ENCODE measurements around the gene MAPK1. TPM values are rescaled to one million over a fixed set of nuclear protein-coding genes. Genes with fewer than 3 reads are reported as not detected.
"Not testable (repeated sequence)": the region's sequence is repeated elsewhere in the genome, so short reads cannot be mapped to it uniquely, and the experiment has no call there.

The MAPK1 gene
- total RNA-seq, 1 donor from 2014 or later = 37.2 TPM

GRCh38 chr22:21800552-21801303 is 66.7 kb downstream of the MAPK1 start:
- no peaks in the 10 kb centered on the region for H3K27me3 ChIP-seq (ENCODE audit: control insufficient read depth, insufficient read depth, low read length)
- H3K36me3 ChIP-seq (ENCODE audit: control insufficient read depth, insufficient read depth, low read length) = peaks cover 1% of the 10 kb centered on the region
- H3K4me3 ChIP-seq (ENCODE audit: low read depth, low read length) = no peak overlapping the region
- no peak for TF ChIP-seq CTCF (IDR thresholded peaks at IDR 0.05; ENCODE audit: insufficient read depth, low read length, poor library complexity, severe bottlenecking)
- no peak for DNase-seq (ENCODE audit: low read depth)

- Histone ChIP-seq H3K36me3 (ENCODE audit: control insufficient read depth, insufficient read depth, low read length) (peaks cover 1% of the 10 kb centered on the region), H3K4me3 (ENCODE audit: low read depth, low read length) (no peak overlapping the region), H3K27me3 (ENCODE audit: control insufficient read depth, insufficient read depth, low read length) (no peaks in the 10 kb centered on the region)
- no peak for TF ChIP-seq CTCF (IDR thresholded peaks at IDR 0.05; ENCODE audit: insufficient read depth, low read length, poor library complexity, severe bottlenecking)
- DNase-seq (ENCODE audit: low read depth) = no peak
Observed at GRCh38 chr22:21797444-21798221, 69.8 kb downstream of the MAPK1 start.

GRCh38 chr22:21796863-21797262 is 70.6 kb downstream of the MAPK1 start:
- Histone ChIP-seq H3K4me3 (ENCODE audit: low read depth, low read length) (no peak overlapping the region), H3K36me3 (ENCODE audit: control insufficient read depth, insufficient read depth, low read length) (peaks cover 1% of the 10 kb centered on the region), H3K27me3 (ENCODE audit: control insufficient read depth, insufficient read depth, low read length) (no peaks in the 10 kb centered on the region)
- no peak for TF ChIP-seq CTCF (IDR thresholded peaks at IDR 0.05; ENCODE audit: insufficient read depth, low read length, poor library complexity, severe bottlenecking)
- no peak for DNase-seq (ENCODE audit: low read depth)

GRCh38 chr22:21796231-21796630 is 71.2 kb downstream of the MAPK1 start:
- DNase-seq (ENCODE audit: low read depth) = no peak
- no peak for TF ChIP-seq CTCF (IDR thresholded peaks at IDR 0.05; ENCODE audit: insufficient read depth, low read length, poor library complexity, severe bottlenecking)
- no peak overlapping the region for H3K4me3 ChIP-seq (ENCODE audit: low read depth, low read length)
- peaks cover 1% of the 10 kb centered on the region for H3K36me3 ChIP-seq (ENCODE audit: control insufficient read depth, insufficient read depth, low read length)
- no peaks in the 10 kb centered on the region for H3K27me3 ChIP-seq (ENCODE audit: control insufficient read depth, insufficient read depth, low read length)

- not testable (repeated sequence) for H3K4me3 ChIP-seq (ENCODE audit: low read depth, low read length); H3K27me3 ChIP-seq (ENCODE audit: control insufficient read depth, insufficient read depth, low read length); DNase-seq (ENCODE audit: low read depth); H3K36me3 ChIP-seq (ENCODE audit: control insufficient read depth, insufficient read depth, low read length)
Observed at GRCh38 chr22:21793716-21794115, 73.7 kb downstream of the MAPK1 start.

Data from kidney epithelial cell (primary cell).